Nephron (organoid): ENCODE data around the gene DCTN2.

Experiments
- H3K27ac Mint-ChIP-seq, 3 experiments: 2 replicates each; pipeline ENCODE4 v1.8.0; 2020; ENCODE audit warnings: mixed read lengths in 3 of 3, mild to moderate bottlenecking in 2 of 3, moderate library complexity in 1 of 3
- H3K27me3 Mint-ChIP-seq: 2 replicates; pipeline ENCODE4 v1.8.0; 2021; ENCODE audit warnings: low read depth, mild to moderate bottlenecking, moderate library complexity, mixed read lengths
- H3K36me3 Mint-ChIP-seq: 2 replicates; pipeline ENCODE4 v1.8.0; 2020; ENCODE audit warnings: low read depth, mixed read lengths
- H3K4me1 Mint-ChIP-seq: 2 replicates; pipeline ENCODE4 v1.8.0; 2020; ENCODE audit warnings: mixed read lengths
- H3K4me3 Mint-ChIP-seq, 3 experiments: 2 replicates each; pipeline ENCODE4 v1.8.0; 2020; ENCODE audit warnings: mild to moderate bottlenecking in 3 of 3, mixed read lengths in 3 of 3, moderate library complexity in 2 of 3
- H3K9me3 Mint-ChIP-seq: 2 replicates; pipeline ENCODE4 v1.8.0; 2020; ENCODE audit warnings: mixed read lengths
- CTCF ChIP-seq, 3 experiments: fragments of 200-600 bp; sonication (generic); IDR thresholded peaks; one replicate each; pipeline ENCODE4 v1.5.0; 2021; ENCODE audit warnings: antibody characterized with exemption in 3 of 3; ENCODE audit not compliant: unreplicated experiment in 3 of 3

DCTN2 gene

GRCh38 chr12:57545809-57546437 lies 1.1 kb downstream of the DCTN2 start:
- H3K4me1 Mint-ChIP-seq, result peaks cover 28% of the 10 kb centered on the region
- peaks cover 4% of the 10 kb centered on the region for H3K36me3 Mint-ChIP-seq
- TF ChIP-seq CTCF (IDR thresholded peaks at IDR 0.05; ENCODE audit: unreplicated experiment in 3 of 3), result no peak
- H3K27me3 Mint-ChIP-seq, result peaks cover 41% of the 10 kb centered on the region
- peak overlapping the region; percentile 96 to 100 (median 98) for H3K4me3 Mint-ChIP-seq
- no peaks in the 10 kb centered on the region for H3K9me3 Mint-ChIP-seq
- H3K27ac Mint-ChIP-seq, result peak overlapping the region; percentile 46 to 91 (median 89)

- Mint-ChIP-seq H3K4me3 (no peak overlapping the region), H3K9me3 (no peaks in the 10 kb centered on the region), H3K27ac (no peak overlapping the region), H3K36me3 (peaks cover 17% of the 10 kb centered on the region), H3K4me1 (peaks cover 29% of the 10 kb centered on the region), H3K27me3 (peaks cover 18% of the 10 kb centered on the region)
- no peak for TF ChIP-seq CTCF (IDR thresholded peaks at IDR 0.05; ENCODE audit: unreplicated experiment in 3 of 3)
Observed at GRCh38 chr12:57543581-57543980, 3.4 kb downstream of the DCTN2 start.

- H3K9me3 Mint-ChIP-seq, result no peaks in the 10 kb centered on the region
- no peak overlapping the region for H3K27ac Mint-ChIP-seq
- H3K4me1 Mint-ChIP-seq, result peaks cover 23% of the 10 kb centered on the region
- H3K27me3 Mint-ChIP-seq, result no peaks in the 10 kb centered on the region
- TF ChIP-seq CTCF (IDR thresholded peaks at IDR 0.05; ENCODE audit: unreplicated experiment in 3 of 3), result no peak
- no peak overlapping the region for H3K4me3 Mint-ChIP-seq
- peaks cover 32% of the 10 kb centered on the region for H3K36me3 Mint-ChIP-seq
Observed at GRCh38 chr12:57541717-57542116, 5.3 kb downstream of the DCTN2 start.

GRCh38 chr12:57541001-57541400 lies 6.0 kb downstream of the DCTN2 start:
- Mint-ChIP-seq H3K9me3 (no peaks in the 10 kb centered on the region), H3K4me1 (peaks cover 20% of the 10 kb centered on the region), H3K36me3 (peaks cover 39% of the 10 kb centered on the region), H3K27ac (peak overlapping the region in 2 of 3 experiments; percentile 11 to 65), H3K4me3 (peak overlapping the region in 1 of 3 experiments; percentile 44), H3K27me3 (no peaks in the 10 kb centered on the region)
- no peak for TF ChIP-seq CTCF (IDR thresholded peaks at IDR 0.05; ENCODE audit: unreplicated experiment in 3 of 3)

- Mint-ChIP-seq H3K4me1 (peaks cover 5% of the 10 kb centered on the region), H3K27me3 (no peaks in the 10 kb centered on the region), H3K9me3 (no peaks in the 10 kb centered on the region), H3K4me3 (no peak overlapping the region), H3K27ac (no peak overlapping the region), H3K36me3 (peaks cover 54% of the 10 kb centered on the region)
- no peak for TF ChIP-seq CTCF (IDR thresholded peaks at IDR 0.05; ENCODE audit: unreplicated experiment in 3 of 3)
Observed at GRCh38 chr12:57539134-57539768, 7.7 kb downstream of the DCTN2 start.

GRCh38 chr12:57536597-57536942 lies 10.4 kb downstream of the DCTN2 start:
- peaks cover 80% of the 10 kb centered on the region for H3K36me3 Mint-ChIP-seq
- H3K9me3 Mint-ChIP-seq, result no peaks in the 10 kb centered on the region
- no peaks in the 10 kb centered on the region for H3K27me3 Mint-ChIP-seq
- no peak for TF ChIP-seq CTCF (IDR thresholded peaks at IDR 0.05; ENCODE audit: unreplicated experiment in 3 of 3)
- peaks cover 5% of the 10 kb centered on the region for H3K4me1 Mint-ChIP-seq
- H3K4me3 Mint-ChIP-seq, result no peak overlapping the region
- H3K27ac Mint-ChIP-seq, result no peak overlapping the region
